GM18505 (cell line): ENCODE measurements around the gene SAPCD2.

Experiments used
- ATAC-seq: cut with Tn5 transposase; IDR thresholded peaks from one replicate; pipeline ENCODE4 v1.9.1; 2021; ENCODE audit not compliant: unreplicated experiment
- POLR2A ChIP-seq: IDR thresholded peaks from 4 replicates; pipeline ENCODE4 v1.6.1; 2011; ENCODE audit warnings: borderline replicate concordance; ENCODE audit not compliant: insufficient read depth, insufficient read length; ENCODE audit errors: extremely low read depth

SAPCD2 gene

GRCh38 chr9:137097761-137098462 is 27.6 kb upstream of the SAPCD2 start:
- no peak for ATAC-seq
- no peak for TF ChIP-seq POLR2A

- no peak for TF ChIP-seq POLR2A
- ATAC-seq: no peak
These were observed 26.6 kb upstream of the SAPCD2 start for GRCh38 chr9:137096785-137097546.

GRCh38 chr9:137095664-137096517 is 25.5 kb upstream of the SAPCD2 start:
- peak; percentile 68 for ATAC-seq
- no peak for TF ChIP-seq POLR2A

- TF ChIP-seq POLR2A: no peak
- ATAC-seq: no peak
These were observed 19.0 kb upstream of the SAPCD2 start for GRCh38 chr9:137089232-137089947.

- no peak for ATAC-seq
- TF ChIP-seq POLR2A: no peak
These were observed 17.8 kb upstream of the SAPCD2 start for GRCh38 chr9:137088121-137088520.

GRCh38 chr9:137087409-137087925 is 17.1 kb upstream of the SAPCD2 start:
- TF ChIP-seq POLR2A: no peak
- ATAC-seq: peak; percentile 1

GRCh38 chr9:137086531-137087408 is 16.4 kb upstream of the SAPCD2 start, which contains the start of gene MAN1B1:
TSS of gene MAN1B1 (plus strand) at chr9:137086985. CDS start at chr9:137087000, 15 bp downstream.
- peak; percentile 78 for TF ChIP-seq POLR2A
- ATAC-seq: peak; percentile 74

GRCh38 chr9:137085920-137086530 is 15.7 kb upstream of the SAPCD2 start:
- peak; percentile 19 for ATAC-seq
- no peak for TF ChIP-seq POLR2A

- TF ChIP-seq POLR2A: no peak
- ATAC-seq: no peak
These were observed 14.2 kb upstream of the SAPCD2 start for GRCh38 chr9:137084526-137084925.

- no peak for ATAC-seq
- peak; percentile 24 for TF ChIP-seq POLR2A
These were observed 13.1 kb upstream of the SAPCD2 start for GRCh38 chr9:137083394-137084004.

- no peak for TF ChIP-seq POLR2A
- ATAC-seq: no peak
These were observed 12.6 kb upstream of the SAPCD2 start for GRCh38 chr9:137082925-137083290.

- no peak for ATAC-seq
- no peak for TF ChIP-seq POLR2A
These were observed 12.0 kb upstream of the SAPCD2 start for GRCh38 chr9:137082222-137082924.
